Trophoblast cell (in vitro differentiated cells and primary cell): Measurements from ENCODE around the gene FARSA.
A peak's percentile ranks its signal among the peaks of the same experiment; 100 is the strongest.

Source experiments
- DNase-seq, 2 donors: peaks; one replicate each; pipeline ENCODE4 v3.0.0-alpha.2; 2016
- H2AFZ ChIP-seq: 2 replicates; pipeline ENCODE4 v1.6.1; 2013; ENCODE audit warnings: low read length, moderate library complexity, mild to moderate bottlenecking; ENCODE audit not compliant: insufficient read depth, poor library complexity
- H2AK5ac ChIP-seq: 2 replicates; pipeline ENCODE4 v1.6.1; 2013; ENCODE audit warnings: mild to moderate bottlenecking, low read length
- H2BK120ac ChIP-seq: 2 replicates; pipeline ENCODE4 v1.6.1; 2013; ENCODE audit warnings: low read length, mild to moderate bottlenecking, moderate library complexity; ENCODE audit not compliant: insufficient read depth, poor library complexity
- H2BK12ac ChIP-seq: 2 replicates; pipeline ENCODE4 v1.6.1; 2013; ENCODE audit warnings: mild to moderate bottlenecking, low read length, moderate library complexity
- H2BK5ac ChIP-seq: 2 replicates; pipeline ENCODE4 v1.6.1; 2013; ENCODE audit warnings: low read length, low read depth, moderate library complexity, mild to moderate bottlenecking; ENCODE audit not compliant: poor library complexity
- H3K14ac ChIP-seq: 2 replicates; pipeline ENCODE4 v1.6.1; 2013; ENCODE audit warnings: mild to moderate bottlenecking, low read length
- H3K18ac ChIP-seq: 2 replicates; pipeline ENCODE4 v1.6.1; 2013; ENCODE audit warnings: mild to moderate bottlenecking, low read length
- H3K23ac ChIP-seq: 2 replicates; pipeline ENCODE4 v1.6.1; 2013; ENCODE audit warnings: low read length
- H3K27ac ChIP-seq: 2 replicates; pipeline ENCODE4 v1.5.1; 2013; ENCODE audit warnings: low read depth, mild to moderate bottlenecking, inconsistent platforms, low read length, moderate library complexity
- H3K27me3 ChIP-seq: 2 replicates; pipeline ENCODE4 v1.6.1; 2013; ENCODE audit warnings: inconsistent platforms, mild to moderate bottlenecking, low read length, moderate library complexity; ENCODE audit not compliant: insufficient read depth
- H3K36me3 ChIP-seq, 2 experiments: 1 replicate in 1 of 2; 2 replicates in 1 of 2; pipeline ENCODE4 v1.6.1; 2013; ENCODE audit warnings: low read length in 2 of 2, mild to moderate bottlenecking in 2 of 2, moderate library complexity in 1 of 2; ENCODE audit not compliant: insufficient read depth in 2 of 2, control insufficient read depth in 1 of 2
- H3K4ac ChIP-seq: 2 replicates; pipeline ENCODE4 v1.6.1; 2013; ENCODE audit warnings: low read depth, mild to moderate bottlenecking, low read length, moderate library complexity
- H3K4me1 ChIP-seq, 2 experiments: 1 replicate in 1 of 2; 2 replicates in 1 of 2; pipeline ENCODE4 v1.6.1; 2013; ENCODE audit warnings: low read length in 2 of 2, mild to moderate bottlenecking in 2 of 2, moderate library complexity in 1 of 2; ENCODE audit not compliant: insufficient read depth in 2 of 2, control insufficient read depth in 1 of 2
- H3K4me2 ChIP-seq: 2 replicates; pipeline ENCODE4 v1.6.1; 2013; ENCODE audit warnings: inconsistent platforms, mild to moderate bottlenecking, low read length, moderate library complexity
- H3K4me3 ChIP-seq: 2 replicates; pipeline ENCODE4 v1.5.1; 2013; ENCODE audit warnings: mild to moderate bottlenecking, low read depth, low read length, inconsistent platforms
- H3K79me1 ChIP-seq: one replicate; pipeline ENCODE4 v1.6.1; 2013; ENCODE audit warnings: low read length
- H3K79me2 ChIP-seq: 2 replicates; pipeline ENCODE4 v1.6.1; 2013; ENCODE audit warnings: low read length, mild to moderate bottlenecking; ENCODE audit not compliant: control insufficient read depth, insufficient read depth, poor library complexity
- H3K9ac ChIP-seq: 2 replicates; pipeline ENCODE4 v1.6.1; 2013; ENCODE audit warnings: mild to moderate bottlenecking, low read length
- H3K9me3 ChIP-seq: 2 replicates; pipeline ENCODE4 v1.6.1; 2013; ENCODE audit warnings: low read depth, mild to moderate bottlenecking, control low read depth, inconsistent platforms, low read length; ENCODE audit not compliant: insufficient read depth
- H4K12ac ChIP-seq: 2 replicates; pipeline ENCODE4 v1.6.1; 2013; ENCODE audit warnings: low read depth, mild to moderate bottlenecking, low read length, moderate library complexity
- H4K8ac ChIP-seq: 2 replicates; pipeline ENCODE4 v1.6.1; 2013; ENCODE audit warnings: low read depth, mild to moderate bottlenecking, low read length, moderate library complexity
- H4K91ac ChIP-seq: one replicate; pipeline ENCODE4 v1.6.1; 2013; ENCODE audit warnings: low read depth, mild to moderate bottlenecking, low read length, moderate library complexity
- WGBS: extraction: QIAGEN DNeasy Blood & Tissue Kit; methylation state at CpG from one replicate; pipeline ENCODE4 v1.1.7; 2013; ENCODE audit warnings: missing lambda C conversion rate; ENCODE audit not compliant: insufficient read length, insufficient coverage; ENCODE audit errors: extremely low coverage; 5-methylcytosine and 5-hydroxymethylcytosine counted together

Gene FARSA

GRCh38 chr19:12939975-12940423 is 6.5 kb upstream of the FARSA start:
- no peak overlapping the region for H4K91ac ChIP-seq
- no peak overlapping the region for H3K14ac ChIP-seq
- no CpG with 5 or more reads among the region's 10 CpGs for WGBS

GRCh38 chr19:12938779-12939601 is 5.5 kb upstream of the FARSA start:
- peak overlapping the region; percentile 74 for H3K4me2 ChIP-seq
- H2BK120ac ChIP-seq = peak overlapping the region; percentile 44
- peak overlapping the region; percentile 12 for H2AFZ ChIP-seq
- WGBS = no CpG with 5 or more reads among the region's 54 CpGs
- peak overlapping the region; percentile 55 for H4K12ac ChIP-seq
- peak overlapping the region; percentile 82 for H4K91ac ChIP-seq
- H3K79me2 ChIP-seq = peaks cover 22% of the 10 kb centered on the region
- peaks cover 2% of the 10 kb centered on the region for H3K9me3 ChIP-seq
- H2BK12ac ChIP-seq = no peak overlapping the region
- peak overlapping the region; percentile 31 for H3K27ac ChIP-seq
- H3K4ac ChIP-seq = peak overlapping the region; percentile 92
- peak overlapping the region; percentile 81 for H3K14ac ChIP-seq
- peak overlapping the region; percentile 52 for H2BK5ac ChIP-seq
- H3K79me1 ChIP-seq = peaks cover 16% of the 10 kb centered on the region
- peaks cover 42 to 44% of the 10 kb centered on the region in 2 experiments for H3K36me3 ChIP-seq
- no peak overlapping the region for H3K23ac ChIP-seq
- peaks cover 18 to 22% of the 10 kb centered on the region in 2 experiments for H3K4me1 ChIP-seq
- H3K18ac ChIP-seq = peak overlapping the region; percentile 58
- peak overlapping the region; percentile 99 for H3K4me3 ChIP-seq
- H4K8ac ChIP-seq = peak overlapping the region; percentile 49
- peak overlapping the region; percentile 98 for H3K9ac ChIP-seq
- H3K27me3 ChIP-seq = no peaks in the 10 kb centered on the region
- DNase-seq = peak in 1 of 2 donors; percentile 64
- peak overlapping the region; percentile 75 for H2AK5ac ChIP-seq

More at GRCh38 chr19:12939975-12940423, 6.5 kb upstream of the FARSA start:
- Histone ChIP-seq H2BK120ac (no peak overlapping the region), H4K12ac (no peak overlapping the region), H2BK12ac (no peak overlapping the region), H3K18ac (peak overlapping the region; percentile 11), H3K79me2 (peaks cover 22% of the 10 kb centered on the region), H2AFZ (no peak overlapping the region), H3K79me1 (peaks cover 16% of the 10 kb centered on the region), H3K27me3 (no peaks in the 10 kb centered on the region), H3K9ac (peak overlapping the region; percentile 65), H3K27ac (peak overlapping the region; percentile 25), H2AK5ac (no peak overlapping the region), H3K4me1 (peaks cover 18 to 22% of the 10 kb centered on the region in 2 experiments), H2BK5ac (peak overlapping the region; percentile 1), H3K4me2 (peak overlapping the region; percentile 52), H3K36me3 (peaks cover 47 to 52% of the 10 kb centered on the region in 2 experiments), H4K8ac (no peak overlapping the region), H3K23ac (no peak overlapping the region), H3K4ac (peak overlapping the region; percentile 97), H3K9me3 (peaks cover 2% of the 10 kb centered on the region), H3K4me3 (peak overlapping the region; percentile 4)
- DNase-seq = no peak

- Histone ChIP-seq H3K9me3 (peaks cover 2% of the 10 kb centered on the region), H2BK5ac (peak within 1 kb of the TSS; percentile 55), H4K8ac (peak within 1 kb of the TSS; percentile 95), H3K79me2 (peaks cover 26% of the 10 kb centered on the region), H3K4me2 (peak within 1 kb of the TSS; percentile 82), H3K4ac (peak within 1 kb of the TSS; percentile 93), H3K36me3 (peaks cover 35 to 37% of the 10 kb centered on the region in 2 experiments), H3K4me3 (peak within 1 kb of the TSS; percentile 99), H2BK12ac (peak within 1 kb of the TSS; percentile 20), H3K27me3 (no peaks in the 10 kb centered on the region), H2AFZ (peak within 1 kb of the TSS; percentile 90), H3K14ac (peak within 1 kb of the TSS; percentile 95), H3K9ac (peak within 1 kb of the TSS; percentile 98), H4K12ac (peak within 1 kb of the TSS; percentile 96), H3K18ac (peak within 1 kb of the TSS; percentile 88), H3K79me1 (peaks cover 22% of the 10 kb centered on the region), H2AK5ac (peak within 1 kb of the TSS; percentile 96), H3K23ac (no peak within 1 kb of the TSS), H3K4me1 (peaks cover 16 to 18% of the 10 kb centered on the region in 2 experiments), H2BK120ac (peak within 1 kb of the TSS; percentile 82), H3K27ac (peak within 1 kb of the TSS; percentile 31), H4K91ac (peak within 1 kb of the TSS; percentile 93)
- peak; percentile 98 to 100 for DNase-seq
- WGBS = no CpG with 5 or more reads among the region's 63 CpGs
Observed at GRCh38 chr19:12937927-12938778, 4.6 kb upstream of the FARSA start, which contains the start of gene CALR. TSS of gene CALR (plus strand) at chr19:12938609. CDS start at chr19:12938680, 71 bp downstream.
